Transverse colon (tissue), 4 donors: ENCODE results near the gene TCAIM. TPM values are rescaled to one million over a fixed set of nuclear protein-coding genes. Genes with fewer than 3 reads are reported as not detected.

Experiments
- DNase-seq: peaks from one replicate; pipeline ENCODE4 v3.0.0-alpha.2; 2019
- H3K27ac ChIP-seq, 4 donors: fragments of 200-600 bp; sonication (generic); 2 replicates each; pipeline ENCODE4 v1.5.1; 2016 to 2018; ENCODE audit warnings: inconsistent platforms in 4 of 4
- H3K27me3 ChIP-seq: fragments of 200-600 bp; sonication (generic); 2 replicates; pipeline ENCODE4 v1.5.1; 2017; ENCODE audit warnings: inconsistent platforms
- H3K36me3 ChIP-seq, 4 donors: fragments of 200-600 bp; sonication (generic); 2 replicates each; pipeline ENCODE4 v1.5.1; 2017 to 2019; ENCODE audit warnings: inconsistent platforms in 4 of 4
- H3K4me1 ChIP-seq, 4 donors: fragments of 200-600 bp; sonication (generic); 2 replicates each; pipeline ENCODE4 v1.5.1; 2017 to 2020; ENCODE audit warnings: inconsistent platforms in 4 of 4
- H3K4me3 ChIP-seq, 4 donors: fragments of 200-600 bp; sonication (generic); 1 replicate in 1 of 4; 2 replicates in 3 of 4; pipeline versions ENCODE4 v1.5.1 to v1.6.1; 2017 to 2019; ENCODE audit warnings: inconsistent platforms in 4 of 4
- H3K9me3 ChIP-seq, 2 donors: fragments of 200-600 bp; sonication (generic); 2 replicates each; pipeline ENCODE4 v1.5.1; 2017 to 2019; ENCODE audit warnings: inconsistent platforms in 2 of 2
- EP300 ChIP-seq: sonication (generic); formaldehyde crosslinking; IDR thresholded peaks from one replicate; pipeline ENCODE4 v1.6.1; 2017; ENCODE audit warnings: antibody characterized with exemption, low read depth
- POLR2A ChIP-seq: fragments of 450-650 bp; IDR thresholded peaks from one replicate; pipeline ENCODE4 v1.6.1; 2016; ENCODE audit warnings: antibody characterized with exemption, mild to moderate bottlenecking, moderate library complexity
- POLR2AphosphoS5 ChIP-seq, 3 donors: sonication (generic); formaldehyde crosslinking; IDR thresholded peaks; one replicate each; pipeline ENCODE4 v1.6.1; 2016; ENCODE audit warnings: antibody characterized with exemption in 3 of 3
- WGBS, 2 donors: methylation state at CpG; one replicate each; pipeline ENCODE4 v1.1.5; 2018; ENCODE audit warnings: low coverage in 1 of 2; 5-methylcytosine and 5-hydroxymethylcytosine counted together
- in situ Hi-C, 4 donors: fragments of 200-750 bp; cut with MboI; loops; one replicate each; pipeline versions ENCODE4 v1.15.0 to v1.15.1; 2017; ENCODE audit warnings: low sequenced_read_pairs in 3 of 4, low pct_ligation_motif_present in 1 of 4, low pct_unique_long_range_greater_than_20kb in 1 of 4
- intact Hi-C: fragments of 100-400 bp; cut with DNase I; formaldehyde crosslinking; loops from one replicate; pipeline ENCODE4 v1.15.1; 2023; ENCODE audit warnings: low total_unique reads
- total RNA-seq, 4 donors: library from RNA; depleted of rRNA; stranded (reverse); fragments of >200 nt; gene quantifications; one replicate each; pipeline ENCODE4 v1.1.0, GENCODE V29; 2016
- TF ChIP-seq, protein P1 (sequence below), 5 experiments: fragments of 200-600 bp in 3 of 5; fragments of 450-650 bp in 2 of 5; sonication (generic) in 3 of 5; IDR thresholded peaks; 1 replicate in 2 of 5; 2 replicates in 3 of 5; pipeline ENCODE4 v1.5.1; 2016 to 2017; ENCODE audit warnings: antibody characterized with exemption in 5 of 5, inconsistent platforms in 3 of 5, mild to moderate bottlenecking in 2 of 5, moderate library complexity in 1 of 5

The TCAIM gene
- total RNA-seq, 4 donors from 2014 or later = 2.2 to 19.5 (median 14.6) TPM

- intact Hi-C loops (no loop called here), in situ Hi-C loops (no loop called here)
- Histone ChIP-seq H3K36me3 (no peaks in the 10 kb centered on the region), H3K9me3 (no peaks in the 10 kb centered on the region), H3K27ac (no peak overlapping the region), H3K4me3 (no peak overlapping the region), H3K27me3 (no peaks in the 10 kb centered on the region), H3K4me1 (no peaks in the 10 kb centered on the region)
- TF ChIP-seq, protein P1, sequence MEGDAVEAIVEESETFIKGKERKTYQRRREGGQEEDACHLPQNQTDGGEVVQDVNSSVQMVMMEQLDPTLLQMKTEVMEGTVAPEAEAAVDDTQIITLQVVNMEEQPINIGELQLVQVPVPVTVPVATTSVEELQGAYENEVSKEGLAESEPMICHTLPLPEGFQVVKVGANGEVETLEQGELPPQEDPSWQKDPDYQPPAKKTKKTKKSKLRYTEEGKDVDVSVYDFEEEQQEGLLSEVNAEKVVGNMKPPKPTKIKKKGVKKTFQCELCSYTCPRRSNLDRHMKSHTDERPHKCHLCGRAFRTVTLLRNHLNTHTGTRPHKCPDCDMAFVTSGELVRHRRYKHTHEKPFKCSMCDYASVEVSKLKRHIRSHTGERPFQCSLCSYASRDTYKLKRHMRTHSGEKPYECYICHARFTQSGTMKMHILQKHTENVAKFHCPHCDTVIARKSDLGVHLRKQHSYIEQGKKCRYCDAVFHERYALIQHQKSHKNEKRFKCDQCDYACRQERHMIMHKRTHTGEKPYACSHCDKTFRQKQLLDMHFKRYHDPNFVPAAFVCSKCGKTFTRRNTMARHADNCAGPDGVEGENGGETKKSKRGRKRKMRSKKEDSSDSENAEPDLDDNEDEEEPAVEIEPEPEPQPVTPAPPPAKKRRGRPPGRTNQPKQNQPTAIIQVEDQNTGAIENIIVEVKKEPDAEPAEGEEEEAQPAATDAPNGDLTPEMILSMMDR (IDR thresholded peaks at IDR 0.05) = no peak
- TF ChIP-seq POLR2A (no peak), EP300 (no peak), POLR2AphosphoS5 (IDR thresholded peaks at IDR 0.05) (no peak)
- DNase-seq = no peak
These were observed 8.6 kb upstream of the TCAIM start for GRCh38 chr3:44329946-44330345.

DNA sequence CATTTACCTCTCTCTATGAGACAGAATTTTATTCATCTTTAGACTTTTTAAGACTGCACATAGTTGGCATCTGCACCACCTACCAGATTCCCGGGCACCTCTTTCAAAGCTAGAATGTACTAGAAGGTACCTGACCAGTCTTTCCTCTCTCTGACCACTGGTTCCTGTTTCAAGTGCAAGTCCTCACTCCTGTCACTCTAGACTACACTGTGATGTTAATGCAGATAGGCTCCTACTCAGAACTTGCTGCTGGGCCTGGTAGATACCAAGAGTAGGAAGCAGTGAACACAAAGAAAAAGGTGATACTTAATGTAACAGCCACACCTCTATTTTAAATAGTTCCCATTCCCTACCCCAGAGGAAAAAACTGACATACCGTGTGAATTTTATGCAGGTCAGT, 8.1 kb upstream of the TCAIM start:
- H3K4me3 ChIP-seq = no peak overlapping the region
- no peak for DNase-seq
- H3K4me1 ChIP-seq = no peaks in the 10 kb centered on the region
- no peak overlapping the region for H3K27ac ChIP-seq
- no peaks in the 10 kb centered on the region for H3K27me3 ChIP-seq
- no peaks in the 10 kb centered on the region for H3K36me3 ChIP-seq
- TF ChIP-seq, protein P1 (IDR thresholded peaks at IDR 0.05) = no peak
- no peak for TF ChIP-seq POLR2A
- TF ChIP-seq POLR2AphosphoS5 (IDR thresholded peaks at IDR 0.05) = no peak
- TF ChIP-seq EP300 = no peak
- 56 to 81% methylated on average over 2 of the region's 2 CpGs for WGBS, 2 donors
- intact Hi-C loops (no loop called here), in situ Hi-C loops (no loop called here)
- no peaks in the 10 kb centered on the region for H3K9me3 ChIP-seq

GRCh38 chr3:44334326-44334725, 4.2 kb upstream of the TCAIM start:
- Histone ChIP-seq H3K4me3 (no peak overlapping the region), H3K36me3 (no peaks in the 10 kb centered on the region), H3K27me3 (no peaks in the 10 kb centered on the region), H3K4me1 (peaks cover 0 to 10% (median 8%) of the 10 kb centered on the region in 4 donors), H3K9me3 (no peaks in the 10 kb centered on the region), H3K27ac (no peak overlapping the region)
- in situ Hi-C loops (no loop called here), intact Hi-C loops (no loop called here)
- DNase-seq = no peak
- WGBS, 2 donors = 87 to 100% methylated on average over 2 of the region's 2 CpGs
- TF ChIP-seq POLR2A (no peak), POLR2AphosphoS5 (IDR thresholded peaks at IDR 0.05) (no peak), EP300 (no peak)
- TF ChIP-seq, protein P1 (IDR thresholded peaks at IDR 0.05) = no peak

GRCh38 chr3:44337248-44337785, 1.2 kb upstream of the TCAIM start:
- DNase-seq = no peak
- TF ChIP-seq, protein P1 (IDR thresholded peaks at IDR 0.05) = peak in 1 of 5 experiments; percentile 33
- TF ChIP-seq EP300 = no peak
- WGBS, 2 donors = 45 to 53% methylated on average over 3 to 5 of the region's 5 CpGs
- no peaks in the 10 kb centered on the region for H3K27me3 ChIP-seq
- intact Hi-C loops = no loop called here
- in situ Hi-C loops = no loop called here
- H3K27ac ChIP-seq = peak overlapping the region; percentile 89 to 97 (median 96)
- H3K9me3 ChIP-seq = no peaks in the 10 kb centered on the region
- peaks cover 0 to 28% (median 18%) of the 10 kb centered on the region in 4 donors for H3K4me1 ChIP-seq
- H3K36me3 ChIP-seq = no peaks in the 10 kb centered on the region
- H3K4me3 ChIP-seq = peak overlapping the region in 3 of 4 donors; percentile 58 to 75 (median 65)
